ENCODE measurements around the gene TIMP2. TPM values are rescaled to one million over a fixed set of nuclear protein-coding genes. Genes with fewer than 3 reads are reported as not detected.

Gene TIMP2
- total and polyA plus RNA-seq, 2 of the 13 experiments (the other 11 are each of a cell fraction or from before 2014, with no cell fraction given), result 3.8 to 8.5 TPM

GRCh38 chr17:78920528-78920927, 4.7 kb downstream of the TIMP2 start:
- ChIA-PET POLR2A (interaction anchor here (0.8 to 2.4 kb wide), 7 partner anchors 9 to 59 kb away, joined by 3 to 12 read pairs (median 4); partner anchors contain the start of gene LGALS3BP), CTCF (ENCODE audit: low intra/inter-chr PET ratio, low total read pairs) (no interaction called here)
- Histone ChIP-seq H3K79me2 (ENCODE audit: insufficient read depth, low read length) (no peaks in the 10 kb centered on the region), H3K27me3 (ENCODE audit: control insufficient read depth in 1 of 2, insufficient read depth in 2 of 2, low read length in 2 of 2) (no peaks in the 10 kb centered on the region), H3K4me3 (replicated peaks in 1 of 3; ENCODE audit: insufficient read depth in 1 of 3, low read depth in 2 of 3, low read length in 3 of 3) (peak overlapping the region in 1 of 3 experiments; percentile 18; a peak in 1 of 6 replicates), H3K9ac (ENCODE audit: insufficient read depth, low read depth, low read length) (no peak overlapping the region), H3K4me1 (ENCODE audit: insufficient read depth, low read length) (peaks cover 54% of the 10 kb centered on the region), H3K36me3 (replicated peaks in 1 of 2; ENCODE audit: control insufficient read depth in 1 of 2, insufficient read depth in 2 of 2, low read length in 2 of 2) (no peaks in the 10 kb centered on the region), H3K27ac (ENCODE audit: extremely low read length, insufficient read depth, low read length) (no peak overlapping the region), H3K4me2 (ENCODE audit: low read depth, low read length) (peak overlapping the region; percentile 52), H4K20me1 (ENCODE audit: insufficient read depth, low read length) (no peaks in the 10 kb centered on the region), H2AFZ (ENCODE audit: low read length) (no peak overlapping the region), H3K9me3 (ENCODE audit: low read length) (no peaks in the 10 kb centered on the region)
- DNase-seq (ENCODE audit: low spot score), result peak; percentile 54
- peak; percentile 26 for ATAC-seq
- WGBS (ENCODE audit: low lambda C conversion rate), result 27% methylated on average over 8 of the region's 8 CpGs
- peak; percentile 54 for FAIRE-seq
- intact Hi-C loops (cut with micrococcal nuclease; ENCODE audit: unreplicated experiment), result no loop called here
- no TSS peak for BruUV-seq (replicated peaks)
- in situ Hi-C loops (cut with HindIII; ENCODE audit: extremely low pct_ligation_motif_present, low pct_unique_long_range_greater_than_20kb), result no loop called here
- 0 out of 2 replicates have a peak, but pooled peaks have one; percentile 19 for TF ChIP-seq ARID5B (CRISPR knock-in tag; IDR thresholded peaks at IDR 0.05)
- TF ChIP-seq ZNF598 (CRISPR knock-in tag; IDR thresholded peaks at IDR 0.05; ENCODE audit: borderline replicate concordance), result 0 out of 2 replicates have a peak, but pooled peaks have one; percentile 35
- 0 out of 2 replicates have a peak, but pooled peaks have one; percentile 47 for TF ChIP-seq ZNF746 (CRISPR knock-in tag; IDR thresholded peaks at IDR 0.05)
- 0 out of 2 replicates have a peak, but pooled peaks have one; percentile 23 for TF ChIP-seq SAP130 (CRISPR knock-in tag; IDR thresholded peaks at IDR 0.05; ENCODE audit: low read depth)
- TF ChIP-seq HNF1A (IDR thresholded peaks at IDR 0.05; ENCODE audit: low read depth), result peak; percentile 66
- TF ChIP-seq HNF1A (CRISPR knock-in tag; IDR thresholded peaks at IDR 0.05; ENCODE audit: borderline replicate concordance), result peak; percentile 75; the same call in 1 of the 2 replicates
- TF ChIP-seq ZBTB33 (CRISPR knock-in tag; IDR thresholded peaks at IDR 0.05), result no peak
- no peak for TF ChIP-seq USF2 (IDR thresholded peaks at IDR 0.05; ENCODE audit: low read depth, low read length)
- peak; percentile 19; the same call in 1 of the 2 replicates for TF ChIP-seq USF2 (CRISPR knock-in tag; IDR thresholded peaks at IDR 0.05; ENCODE audit: borderline replicate concordance)
- TF ChIP-seq ZNF607 (CRISPR knock-in tag; IDR thresholded peaks at IDR 0.05; ENCODE audit: borderline replicate concordance), result no peak
